Activated CD4-positive, alpha-beta T cell treated with anti-CD3 and anti-CD28 coated beads, Interleukin-2, Interleukin-4, amounts not matched to agents 100 ng/mL and 50 ng/mL, durations not matched to agents 16 hours and 8 hours (primary cell): ENCODE results near the gene SUMO4.
A peak's percentile ranks its signal among the peaks of the same experiment; 100 is the strongest.
"Not testable (repeated sequence)": the region's sequence is repeated elsewhere in the genome, so short reads cannot be mapped to it uniquely, and the experiment has no call there.

Experiments
- DNase-seq: peaks from one replicate; pipeline ENCODE4 v3.0.0-alpha.2; 2020; ENCODE audit warnings: low spot score

Gene SUMO4

GRCh38 chr6:149431905-149432775, 32.1 kb downstream of the SUMO4 start:
- peak; percentile 94 for DNase-seq

- no peak for DNase-seq
These were observed 33.3 kb downstream of the SUMO4 start for GRCh38 chr6:149433405-149433804.

- no peak for DNase-seq
These were observed 33.8 kb downstream of the SUMO4 start for GRCh38 chr6:149433881-149434280.

GRCh38 chr6:149435919-149436586, 36.0 kb downstream of the SUMO4 start:
- DNase-seq = no peak

GRCh38 chr6:149436647-149437046, 36.6 kb downstream of the SUMO4 start:
- no peak for DNase-seq

- no peak for DNase-seq
These were observed 37.1 kb downstream of the SUMO4 start for GRCh38 chr6:149437212-149437611.

- DNase-seq = no peak
These were observed 38.8 kb downstream of the SUMO4 start for GRCh38 chr6:149438855-149439254.

GRCh38 chr6:149439626-149440025, 39.6 kb downstream of the SUMO4 start:
- no peak for DNase-seq

GRCh38 chr6:149440735-149441671, 40.9 kb downstream of the SUMO4 start:
- no peak for DNase-seq

- no peak for DNase-seq
These were observed 41.7 kb downstream of the SUMO4 start for GRCh38 chr6:149441740-149442139.

- no peak for DNase-seq
These were observed 43.5 kb downstream of the SUMO4 start for GRCh38 chr6:149443411-149444181.

GRCh38 chr6:149444360-149445094, 44.5 kb downstream of the SUMO4 start:
- DNase-seq = not testable (repeated sequence)

GRCh38 chr6:149445095-149445466, 45.0 kb downstream of the SUMO4 start:
- peak; percentile 32 for DNase-seq

- DNase-seq = no peak
These were observed 45.5 kb downstream of the SUMO4 start for GRCh38 chr6:149445573-149445972.

GRCh38 chr6:149446791-149447376, 46.8 kb downstream of the SUMO4 start:
- no peak for DNase-seq

GRCh38 chr6:149448821-149449453, 48.9 kb downstream of the SUMO4 start:
- no peak for DNase-seq

GRCh38 chr6:149449831-149450678, 50.0 kb downstream of the SUMO4 start:
- DNase-seq = no peak
